ENCODE measurements around the gene MSI2. TPM values are rescaled to one million over a fixed set of nuclear protein-coding genes. Genes with fewer than 3 reads are reported as not detected.

Gene MSI2
- total RNA-seq, 4 donors from 2014 or later: 60.7 to 101 (median 70.9) TPM

DNA sequence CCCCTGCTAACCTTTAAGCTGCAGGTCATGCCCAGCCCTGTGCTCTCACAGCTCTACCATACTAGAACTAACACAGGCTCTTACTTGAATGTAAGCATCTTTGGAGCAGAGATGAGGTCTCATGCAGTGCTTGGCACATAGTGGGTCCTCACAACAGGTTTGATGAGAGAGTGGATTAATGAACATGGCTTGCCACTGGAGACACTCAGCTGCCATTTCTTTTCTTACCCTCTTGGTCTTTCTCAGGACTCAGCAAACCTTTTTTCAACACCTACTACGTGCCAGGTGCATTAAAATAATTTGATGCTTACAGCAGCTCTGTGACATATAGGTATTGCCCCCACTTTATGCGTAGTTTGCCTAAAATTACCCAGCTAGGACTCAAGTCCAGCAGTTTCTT is 133.2 kb downstream of the MSI2 start:
- no peak for DNase-seq
- intact Hi-C loops (cut with DNase I): no loop called here
- H3K36me3 ChIP-seq: no peaks in the 10 kb centered on the region
- H3K27me3 ChIP-seq: no peaks in the 10 kb centered on the region
- H3K27ac ChIP-seq: no peak overlapping the region
- no peak for TF ChIP-seq POLR2A (IDR thresholded peaks at IDR 0.05)
- no peak for TF ChIP-seq CTCF (IDR thresholded peaks at IDR 0.05)
- no peaks in the 10 kb centered on the region for H3K9me3 ChIP-seq
- no peak overlapping the region for H3K4me3 ChIP-seq (replicated peaks in 1 of 3)
- 46 to 48% methylated on average over 2 of the region's 2 CpGs for WGBS, 2 donors
- peaks cover 0 to 12% of the 10 kb centered on the region in 2 donors for H3K4me1 ChIP-seq

DNA sequence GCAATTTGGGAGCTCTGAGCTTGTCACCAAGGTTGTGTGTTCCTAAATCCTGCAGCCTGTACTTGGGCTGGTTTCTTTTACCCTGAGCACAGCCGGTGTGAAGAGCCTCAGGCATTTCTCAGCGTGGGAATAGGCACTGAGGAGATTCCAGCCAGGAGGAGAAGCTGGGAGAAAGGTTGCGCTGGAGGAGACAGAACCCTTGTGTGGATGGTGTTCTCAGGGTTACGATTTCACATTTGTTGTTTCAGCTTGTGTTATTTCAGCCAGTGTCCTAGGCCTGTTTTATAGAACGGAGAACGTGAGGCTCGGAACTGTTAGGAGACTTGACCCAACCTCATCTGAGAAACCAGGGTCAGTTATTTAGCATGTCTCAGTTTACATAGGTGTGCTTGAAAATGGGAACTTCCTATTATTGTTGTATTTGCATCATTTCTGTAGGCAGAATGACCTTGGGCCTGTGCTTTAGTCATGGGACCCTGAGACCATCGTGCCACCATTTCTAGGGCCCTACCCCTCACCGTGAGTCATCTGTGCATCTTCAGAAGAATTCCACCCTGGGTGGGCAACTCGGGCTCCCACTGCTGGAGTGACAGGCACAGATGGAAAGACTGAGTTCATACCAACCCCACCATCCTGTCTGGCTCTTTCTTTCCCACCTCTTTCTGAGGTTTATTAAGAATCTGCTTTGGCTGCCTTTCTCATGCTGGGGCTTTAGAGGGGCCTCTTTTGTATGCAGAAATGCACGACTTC is 134.9 kb downstream of the MSI2 start:
- DNase-seq: no peak
- Histone ChIP-seq H3K4me3 (replicated peaks in 1 of 3) (no peak overlapping the region), H3K36me3 (no peaks in the 10 kb centered on the region), H3K9me3 (no peaks in the 10 kb centered on the region), H3K4me1 (peaks cover 0 to 13% of the 10 kb centered on the region in 2 donors), H3K27ac (no peak overlapping the region), H3K27me3 (no peaks in the 10 kb centered on the region)
- TF ChIP-seq POLR2A (IDR thresholded peaks at IDR 0.05) (no peak), CTCF (IDR thresholded peaks at IDR 0.05) (no peak)
- intact Hi-C loops (cut with DNase I): no loop called here
- WGBS, 2 donors: 80 to 83% methylated on average over 11 of the region's 11 CpGs

- intact Hi-C loops (cut with DNase I): no loop called here
- 91% methylated on average over 11 of the region's 11 CpGs for WGBS, 2 donors
- Histone ChIP-seq H3K27ac (no peak overlapping the region), H3K4me3 (replicated peaks in 1 of 3) (no peak overlapping the region), H3K27me3 (no peaks in the 10 kb centered on the region), H3K4me1 (peaks cover 7 to 20% of the 10 kb centered on the region in 2 donors), H3K9me3 (no peaks in the 10 kb centered on the region), H3K36me3 (no peaks in the 10 kb centered on the region)
- DNase-seq: no peak
- TF ChIP-seq CTCF (IDR thresholded peaks at IDR 0.05): no peak
- no peak for TF ChIP-seq POLR2A (IDR thresholded peaks at IDR 0.05)
Measured at GRCh38 chr17:57391857-57392471, 135.6 kb downstream of the MSI2 start.

DNA sequence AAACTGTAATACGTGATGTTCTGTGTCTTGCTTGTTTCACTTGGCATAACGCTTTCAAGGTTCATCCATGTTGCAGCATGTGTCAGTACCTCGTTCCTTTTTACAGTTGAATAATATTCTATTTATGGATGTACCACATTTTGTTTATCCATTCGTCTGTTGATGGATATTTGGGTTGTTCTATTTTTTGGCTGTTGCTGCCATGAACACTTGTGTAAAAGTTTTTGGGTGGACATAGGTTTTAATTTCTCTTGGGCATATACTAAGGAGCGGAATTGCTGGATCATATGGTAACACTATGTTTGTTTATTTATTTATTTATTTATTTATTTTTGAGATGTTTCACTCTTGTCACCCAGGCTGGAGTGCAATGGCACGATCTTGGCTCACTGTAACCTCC is 137.0 kb downstream of the MSI2 start:
- Histone ChIP-seq H3K27me3 (no peaks in the 10 kb centered on the region), H3K4me1 (peaks cover 8 to 26% of the 10 kb centered on the region in 2 donors), H3K36me3 (no peaks in the 10 kb centered on the region), H3K9me3 (no peaks in the 10 kb centered on the region), H3K27ac (no peak overlapping the region), H3K4me3 (replicated peaks in 1 of 3) (no peak overlapping the region)
- TF ChIP-seq CTCF (IDR thresholded peaks at IDR 0.05) (no peak), POLR2A (IDR thresholded peaks at IDR 0.05) (no peak)
- whole genome bisulfite sequencing, 2 donors: 97 to 98% methylated on average over 6 of the region's 6 CpGs
- intact Hi-C loops (cut with DNase I): no loop called here
- no peak for DNase-seq

DNA sequence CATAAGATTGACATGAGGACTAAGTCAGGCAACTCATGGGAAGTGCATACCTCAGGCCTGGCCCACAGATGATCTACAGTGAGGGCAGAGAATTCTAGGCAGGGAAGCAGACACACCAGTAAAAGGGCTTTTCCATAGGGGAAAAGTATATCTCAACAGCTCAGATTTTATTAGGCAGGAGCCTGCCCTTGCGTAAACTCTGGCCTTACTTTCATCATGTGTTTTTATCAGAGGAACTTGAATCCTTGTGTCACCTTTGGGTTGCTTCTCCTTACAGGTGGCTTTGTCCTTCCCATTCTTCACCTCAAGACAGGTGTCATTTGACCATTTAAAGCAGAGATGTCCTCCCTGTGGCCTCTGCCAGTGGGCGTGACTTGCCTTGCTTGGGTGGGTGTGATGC is 138.1 kb downstream of the MSI2 start:
- H3K4me1 ChIP-seq: peaks cover 8 to 26% of the 10 kb centered on the region in 2 donors
- no peaks in the 10 kb centered on the region for H3K36me3 ChIP-seq
- H3K9me3 ChIP-seq: no peaks in the 10 kb centered on the region
- no peak overlapping the region for H3K27ac ChIP-seq
- intact Hi-C loops (cut with DNase I): no loop called here
- TF ChIP-seq POLR2A (IDR thresholded peaks at IDR 0.05) (no peak), CTCF (IDR thresholded peaks at IDR 0.05) (no peak)
- H3K4me3 ChIP-seq (replicated peaks in 1 of 3): no peak overlapping the region
- no peak for DNase-seq
- H3K27me3 ChIP-seq: no peaks in the 10 kb centered on the region
- 97% methylated on average over 2 of the region's 2 CpGs for WGBS, 2 donors

All from thyroid gland (tissue), 4 donors.